Mesenchymal stem cell (in vitro differentiated cells and primary cell): ENCODE measurements around the gene POFUT2.

Experiments used
- DNase-seq: peaks from one replicate; pipeline ENCODE4 v3.0.0-alpha.2; 2013
- H2AFZ ChIP-seq: one replicate; pipeline ENCODE4 v1.6.1; 2013; ENCODE audit warnings: low read depth, mild to moderate bottlenecking, control low read depth, inconsistent platforms, low read length, moderate library complexity
- H2AK5ac ChIP-seq: 2 replicates; pipeline ENCODE4 v1.6.1; 2013; ENCODE audit warnings: low read length, moderate library complexity, mild to moderate bottlenecking, inconsistent platforms; ENCODE audit not compliant: severe bottlenecking
- H2BK120ac ChIP-seq: one replicate; pipeline ENCODE4 v1.6.1; 2013; ENCODE audit warnings: low read depth, mild to moderate bottlenecking, inconsistent platforms, low read length, moderate library complexity
- H2BK12ac ChIP-seq, 2 experiments: one replicate each; pipeline ENCODE4 v1.6.1; 2013; ENCODE audit warnings: inconsistent platforms in 2 of 2, low read length in 2 of 2, mild to moderate bottlenecking in 2 of 2, moderate library complexity in 2 of 2, control low read depth in 1 of 2
- H2BK15ac ChIP-seq: one replicate; pipeline ENCODE4 v1.6.1; 2013; ENCODE audit warnings: mild to moderate bottlenecking, low read depth, inconsistent platforms; ENCODE audit not compliant: poor library complexity, severe bottlenecking
- H2BK5ac ChIP-seq: 2 replicates; pipeline ENCODE4 v1.6.1; 2013; ENCODE audit warnings: low read depth, mild to moderate bottlenecking, low read length, control low read depth, inconsistent platforms; ENCODE audit not compliant: poor library complexity, severe bottlenecking
- H3K14ac ChIP-seq, 2 experiments: one replicate each; pipeline ENCODE4 v1.6.1; 2013; ENCODE audit warnings: inconsistent platforms in 2 of 2, low read length in 2 of 2, control low read depth in 1 of 2, mild to moderate bottlenecking in 1 of 2, moderate library complexity in 1 of 2
- H3K18ac ChIP-seq, 2 experiments: one replicate each; pipeline ENCODE4 v1.6.1; 2013; ENCODE audit warnings: inconsistent platforms in 2 of 2, low read length in 2 of 2, control low read depth in 1 of 2, low read depth in 1 of 2, mild to moderate bottlenecking in 1 of 2
- H3K23ac ChIP-seq, 2 experiments: one replicate each; pipeline ENCODE4 v1.6.1; 2013; ENCODE audit warnings: inconsistent platforms in 2 of 2, low read length in 2 of 2, mild to moderate bottlenecking in 2 of 2, moderate library complexity in 2 of 2, control low read depth in 1 of 2
- H3K27ac ChIP-seq: 2 replicates; pipeline ENCODE4 v1.5.1; 2013; ENCODE audit warnings: mild to moderate bottlenecking, moderate library complexity, low read length, control low read depth, inconsistent platforms; ENCODE audit not compliant: poor library complexity, severe bottlenecking
- H3K27me3 ChIP-seq, 2 experiments: 2 replicates each; pipeline versions ENCODE4 v1.6.1 to v1.7.0; 2013; ENCODE audit warnings: low read length in 2 of 2, mild to moderate bottlenecking in 2 of 2, moderate library complexity in 2 of 2, control low read depth in 1 of 2, inconsistent platforms in 1 of 2; ENCODE audit not compliant: control insufficient read depth in 1 of 2, insufficient read depth in 1 of 2
- H3K36me3 ChIP-seq, 2 experiments: 2 replicates each; pipeline versions ENCODE4 v1.6.1 to v1.7.0; 2013; ENCODE audit warnings: low read length in 2 of 2, control low read depth in 1 of 2, inconsistent platforms in 1 of 2, low read depth in 1 of 2, mild to moderate bottlenecking in 1 of 2; ENCODE audit not compliant: insufficient read depth in 2 of 2, control insufficient read depth in 1 of 2
- H3K4ac ChIP-seq, 2 experiments: one replicate each; pipeline ENCODE4 v1.6.1; 2013; ENCODE audit warnings: inconsistent platforms in 2 of 2, low read length in 2 of 2, mild to moderate bottlenecking in 2 of 2, moderate library complexity in 2 of 2, control low read depth in 1 of 2, low read depth in 1 of 2
- H3K4me1 ChIP-seq: 2 replicates; pipeline ENCODE4 v1.6.1; 2013; ENCODE audit warnings: low read depth, low read length, control low read depth; ENCODE audit not compliant: control insufficient read depth, insufficient read depth
- H3K4me2 ChIP-seq: 2 replicates; pipeline ENCODE4 v1.6.1; 2013; ENCODE audit warnings: low read length, mild to moderate bottlenecking, inconsistent platforms; ENCODE audit not compliant: poor library complexity, severe bottlenecking
- H3K4me3 ChIP-seq, 2 experiments: 2 replicates each; pipeline versions ENCODE4 v1.5.1 to v1.7.0; 2013; ENCODE audit warnings: low read length in 2 of 2, mild to moderate bottlenecking in 2 of 2, control low read depth in 1 of 2, low read depth in 1 of 2; ENCODE audit not compliant: insufficient read depth in 1 of 2
- H3K79me1 ChIP-seq: replicated peaks from 2 replicates; pipeline ENCODE4 v1.6.1; 2013; ENCODE audit warnings: mild to moderate bottlenecking, control low read depth, low read length, inconsistent platforms; ENCODE audit not compliant: poor library complexity, severe bottlenecking
- H3K9ac ChIP-seq: 2 replicates; pipeline ENCODE4 v1.7.0; 2013; ENCODE audit warnings: mild to moderate bottlenecking, low read length, moderate library complexity
- H3K9me3 ChIP-seq: 2 replicates; pipeline ENCODE4 v1.7.0; 2013; ENCODE audit warnings: mild to moderate bottlenecking, low read length; ENCODE audit not compliant: control insufficient read depth
- H4K8ac ChIP-seq: one replicate; pipeline ENCODE4 v1.6.1; 2013; ENCODE audit warnings: inconsistent platforms, mild to moderate bottlenecking, low read length, moderate library complexity
- H4K91ac ChIP-seq: one replicate; pipeline ENCODE4 v1.6.1; 2013; ENCODE audit warnings: mild to moderate bottlenecking, low read length, inconsistent platforms
- WGBS: methylation state at CpG from one replicate; pipeline ENCODE4 v1.1.7; 2013; ENCODE audit warnings: mixed read lengths; 5-methylcytosine and 5-hydroxymethylcytosine counted together

The POFUT2 gene

GRCh38 chr21:45304945-45305344, 17.2 kb upstream of the POFUT2 start:
- peak overlapping the region; percentile 10 for H4K91ac ChIP-seq
- H3K14ac ChIP-seq: no peak overlapping the region
- H3K4me3 ChIP-seq: no peak overlapping the region
- H3K27me3 ChIP-seq: no peaks in the 10 kb centered on the region
- peak overlapping the region in 1 of 2 experiments; percentile 19 for H3K4ac ChIP-seq
- H3K36me3 ChIP-seq: peaks cover 0 to 6% of the 10 kb centered on the region in 2 experiments
- no peak overlapping the region for H3K9ac ChIP-seq
- no peak overlapping the region for H3K23ac ChIP-seq
- H2AFZ ChIP-seq: no peak overlapping the region
- no peak overlapping the region for H2BK5ac ChIP-seq
- no peak for DNase-seq
- peak overlapping the region; percentile 87 to 97 for H2BK12ac ChIP-seq
- no peaks in the 10 kb centered on the region for H3K9me3 ChIP-seq
- H3K27ac ChIP-seq: no peak overlapping the region
- no peak overlapping the region for H2AK5ac ChIP-seq
- no peak overlapping the region for H2BK120ac ChIP-seq
- 89% methylated on average over 6 of the region's 7 CpGs for WGBS
- peaks cover 61% of the 10 kb centered on the region for H3K4me1 ChIP-seq
- peak overlapping the region; percentile 86 for H2BK15ac ChIP-seq
- H3K18ac ChIP-seq: peak overlapping the region in 1 of 2 experiments; percentile 37
- H3K4me2 ChIP-seq: no peak overlapping the region
- no peak overlapping the region for H4K8ac ChIP-seq
- H3K79me1 ChIP-seq: peaks cover 1% of the 10 kb centered on the region

GRCh38 chr21:45304476-45304830, 16.8 kb upstream of the POFUT2 start:
- H2BK120ac ChIP-seq: no peak overlapping the region
- peaks cover 6% of the 10 kb centered on the region for H3K79me1 ChIP-seq

GRCh38 chr21:45303751-45304475, 16.2 kb upstream of the POFUT2 start:
- H3K27ac ChIP-seq: no peak overlapping the region
- H2BK12ac ChIP-seq: peak overlapping the region; percentile 87 to 97
- H2BK120ac ChIP-seq: no peak overlapping the region
- no peaks in the 10 kb centered on the region for H3K27me3 ChIP-seq
- no peak overlapping the region for H2BK5ac ChIP-seq
- WGBS: 94% methylated on average over 19 of the region's 19 CpGs
- no peak overlapping the region for H3K23ac ChIP-seq
- H2BK15ac ChIP-seq: peak overlapping the region; percentile 92
- peak overlapping the region; percentile 19 to 47 for H3K4ac ChIP-seq
- H3K9me3 ChIP-seq: no peaks in the 10 kb centered on the region
- peaks cover 8% of the 10 kb centered on the region for H3K79me1 ChIP-seq
- no peak overlapping the region for H3K4me3 ChIP-seq
- peak overlapping the region; percentile 58 for H2AK5ac ChIP-seq
- peak overlapping the region; percentile 87 for H4K91ac ChIP-seq
- no peak for DNase-seq
- H3K18ac ChIP-seq: peak overlapping the region; percentile 33 to 75
- H3K4me1 ChIP-seq: peaks cover 57% of the 10 kb centered on the region
- no peak overlapping the region for H3K9ac ChIP-seq
- H4K8ac ChIP-seq: peak overlapping the region; percentile 4
- H3K36me3 ChIP-seq: peaks cover 0 to 6% of the 10 kb centered on the region in 2 experiments
- peak overlapping the region in 1 of 2 experiments; percentile 39 for H3K14ac ChIP-seq
- H2AFZ ChIP-seq: no peak overlapping the region
- H3K4me2 ChIP-seq: no peak overlapping the region

More at GRCh38 chr21:45304476-45304830, 16.8 kb upstream of the POFUT2 start:
- Histone ChIP-seq H3K23ac (no peak overlapping the region), H2AK5ac (peak overlapping the region; percentile 58), H3K27ac (no peak overlapping the region), H3K14ac (peak overlapping the region in 1 of 2 experiments; percentile 1), H2BK5ac (no peak overlapping the region), H3K4me2 (no peak overlapping the region), H2AFZ (no peak overlapping the region), H2BK15ac (peak overlapping the region; percentile 39), H3K27me3 (no peaks in the 10 kb centered on the region), H4K91ac (peak overlapping the region; percentile 87), H3K18ac (peak overlapping the region; percentile 33 to 75), H3K36me3 (peaks cover 0 to 6% of the 10 kb centered on the region in 2 experiments), H3K9ac (no peak overlapping the region), H3K4me3 (no peak overlapping the region), H3K4ac (peak overlapping the region; percentile 19 to 47), H3K4me1 (peaks cover 60% of the 10 kb centered on the region), H3K9me3 (no peaks in the 10 kb centered on the region), H4K8ac (peak overlapping the region; percentile 4), H2BK12ac (peak overlapping the region; percentile 87 to 97)
- no peak for DNase-seq
- WGBS: 100% methylated on average over 4 of the region's 6 CpGs

- no peak overlapping the region for H4K8ac ChIP-seq
- H3K18ac ChIP-seq: peak overlapping the region; percentile 23 to 96
- H3K36me3 ChIP-seq: peaks cover 0 to 6% of the 10 kb centered on the region in 2 experiments
- no peak overlapping the region for H2BK120ac ChIP-seq
- no peak overlapping the region for H3K4me2 ChIP-seq
- H3K4ac ChIP-seq: peak overlapping the region; percentile 92 to 98
- H3K14ac ChIP-seq: no peak overlapping the region
- H2AK5ac ChIP-seq: no peak overlapping the region
- no peak overlapping the region for H3K27ac ChIP-seq
- WGBS: 98% methylated on average over 20 of the region's 21 CpGs
- no peak overlapping the region for H2BK15ac ChIP-seq
- H4K91ac ChIP-seq: peak overlapping the region; percentile 92
- H3K4me1 ChIP-seq: peaks cover 50% of the 10 kb centered on the region
- no peak overlapping the region for H3K4me3 ChIP-seq
- peak overlapping the region; percentile 35 to 99 for H2BK12ac ChIP-seq
- no peak overlapping the region for H2BK5ac ChIP-seq
- no peak overlapping the region for H3K9ac ChIP-seq
- no peak overlapping the region for H2AFZ ChIP-seq
- no peak overlapping the region for H3K23ac ChIP-seq
- peaks cover 8% of the 10 kb centered on the region for H3K79me1 ChIP-seq
- DNase-seq: no peak
- no peaks in the 10 kb centered on the region for H3K9me3 ChIP-seq
- H3K27me3 ChIP-seq: no peaks in the 10 kb centered on the region
These were observed 15.5 kb upstream of the POFUT2 start for GRCh38 chr21:45303091-45303615.
